H4 (cell line): Measurements from ENCODE around the gene ZNF417. TPM values are rescaled to one million over a fixed set of nuclear protein-coding genes. Genes with fewer than 3 reads are reported as not detected.
"Not testable (repeated sequence)": the region's sequence is repeated elsewhere in the genome, so short reads cannot be mapped to it uniquely, and the experiment has no call there.

Experiments
- DNase-seq: peaks from one replicate; pipeline ENCODE4 v3.0.0-alpha.2; 2015; ENCODE audit warnings: low spot score
- total RNA-seq: library from RNA; depleted of rRNA; stranded (reverse); fragments of >200 nt; shearing (Covaris generic); gene quantifications from 2 replicates; pipeline ENCODE4 v1.2.3, GENCODE V29; 2014; rRNA removed

ZNF417 gene
- total RNA-seq, 1 experiment from 2014 or later, result 12.1 TPM

GRCh38 chr19:57887195-57887941, 29.0 kb downstream of the ZNF417 start:
- no peak for DNase-seq

- DNase-seq, result no peak
Measured at GRCh38 chr19:57886046-57886445, 30.3 kb downstream of the ZNF417 start.

- DNase-seq, result not testable (repeated sequence)
Measured at GRCh38 chr19:57873883-57874799, 42.3 kb downstream of the ZNF417 start.

GRCh38 chr19:57872450-57872849, 43.9 kb downstream of the ZNF417 start:
- no peak for DNase-seq

GRCh38 chr19:57870225-57870624, 46.2 kb downstream of the ZNF417 start:
- no peak for DNase-seq

- DNase-seq, result not testable (repeated sequence)
Measured at GRCh38 chr19:57869655-57870054, 46.7 kb downstream of the ZNF417 start.

GRCh38 chr19:57867868-57868492, 48.4 kb downstream of the ZNF417 start:
- no peak for DNase-seq

Other genes starting within 250 kb of the ZNF417 start
- not detected in 2 replicates for gene ZSCAN4, start 247.7 kb downstream of the ZNF417 start, total RNA-seq
- gene ZNF551, start 234.6 kb downstream of the ZNF417 start, total RNA-seq, result 15.2 and 17.6 TPM in 2 replicates
- not detected in 2 replicates for gene ZNF154, start 207.4 kb downstream of the ZNF417 start, total RNA-seq
- gene ZNF671, start 189.0 kb downstream of the ZNF417 start, total RNA-seq, result 0.41 and 0.74 TPM in 2 replicates
- 10.7 and 23.8 TPM in 2 replicates for gene ZNF776, start 169.8 kb downstream of the ZNF417 start, total RNA-seq
- 12.7 and 19.3 TPM in 2 replicates for gene ZNF586, start 146.9 kb downstream of the ZNF417 start, total RNA-seq
- gene ZNF552, start 101.7 kb downstream of the ZNF417 start, total RNA-seq, result 3.9 and 4.3 TPM in 2 replicates
- 7.4 and 11.9 TPM in 2 replicates for gene ZNF587B, start 86.3 kb downstream of the ZNF417 start, total RNA-seq
- 4.3 and 11.9 TPM in 2 replicates for gene ZNF587, start 66.7 kb downstream of the ZNF417 start, total RNA-seq
- 3.6 and 11.1 TPM in 2 replicates for gene ZNF814, start 27.6 kb downstream of the ZNF417 start, total RNA-seq
- gene ZNF418, start 18.8 kb upstream of the ZNF417 start, total RNA-seq, result 0.50 TPM in 1 of 2 replicates, not detected in the other
- gene ZNF256, start 31.1 kb upstream of the ZNF417 start, total RNA-seq, result 2.5 and 8.7 TPM in 2 replicates
- not detected in 2 replicates for gene C19orf18, start 57.9 kb upstream of the ZNF417 start, total RNA-seq
- gene ZNF606, start 86.2 kb upstream of the ZNF417 start, total RNA-seq, result 6.5 and 7.7 TPM in 2 replicates
- 1.8 TPM in 1 of 2 replicates, not detected in the other for gene ZSCAN1, start 117.4 kb upstream of the ZNF417 start, total RNA-seq
- gene ZNF135, start 142.7 kb upstream of the ZNF417 start, total RNA-seq, result not detected in 2 replicates
- gene ZSCAN18, start 181.6 kb upstream of the ZNF417 start, total RNA-seq, result 2.2 and 3.8 TPM in 2 replicates
- 8.7 and 11.1 TPM in 2 replicates for gene ZNF329, start 234.2 kb upstream of the ZNF417 start, total RNA-seq